Ovary (tissue), 3 donors: Measurements from ENCODE around the gene IL17B.

Source experiments
- CTCF ChIP-seq, 3 donors: fragments of 450-650 bp in 2 of 3; fragments of 200-600 bp in 1 of 3; IDR thresholded peaks; one replicate each; pipeline versions ENCODE4 v1.5.1 to v1.8.0; 2016 to 2022; ENCODE audit warnings: antibody characterized with exemption in 3 of 3, mild to moderate bottlenecking in 1 of 3
- EP300 ChIP-seq: sonication (generic); formaldehyde crosslinking; IDR thresholded peaks from one replicate; pipeline ENCODE4 v1.6.1; 2017; ENCODE audit warnings: antibody characterized with exemption
- donor health status: DM: no; HTN: no; CAD: no.

- no peak for TF ChIP-seq CTCF (IDR thresholded peaks at IDR 0.05)
- no peak for TF ChIP-seq EP300
These were observed 38.2 kb downstream of the IL17B start for GRCh38 chr5:149340920-149341319.
